Caco-2 (cell line): Measurements from ENCODE around the gene ZBTB43. TPM values are rescaled to one million over a fixed set of nuclear protein-coding genes. Genes with fewer than 3 reads are reported as not detected.
"Not testable (repeated sequence)": the region's sequence is repeated elsewhere in the genome, so short reads cannot be mapped to it uniquely, and the experiment has no call there.

Experiments
- BruUV-seq: library from RNA; stranded (reverse); fragments of 400-500 nt; replicated peaks from 2 replicates; lab custom pipeline; 2021; lab: Mats Ljungman, UMichigan
- CTCF ChIA-PET: fragments of 300-600 bp; sonication (Branson Sonifier 250); formaldehyde crosslinking; loops from one replicate; lab custom pipeline; 2022; ENCODE audit warnings: antibody characterized with exemption; lab: Charles Lee
- POLR2A ChIA-PET: fragments of 300-600 bp; sonication (Branson Sonifier 250); formaldehyde crosslinking; loops from one replicate; lab custom pipeline; 2022; ENCODE audit warnings: antibody characterized with exemption; lab: Charles Lee
- DNase-seq, 2 experiments: peaks; one replicate each; pipeline versions ENCODE4 v3.0.0 to v3.0.0-alpha.2; 2020 to 2022
- H3K27me3 ChIP-seq: replicated peaks from 2 replicates; pipeline ENCODE4 v1.6.0; 2011; ENCODE audit warnings: low read length; ENCODE audit not compliant: control insufficient read depth, insufficient read depth
- H3K36me3 ChIP-seq: 2 replicates; pipeline ENCODE4 v1.5.1; 2011; ENCODE audit warnings: low read length; ENCODE audit not compliant: control insufficient read depth, insufficient read depth
- H3K4me1 ChIP-seq: fragments of 250-450 bp; sonication (Bioruptor Pico); 2 replicates; pipeline ENCODE4 v1.5.1; 2020; ENCODE audit warnings: mild to moderate bottlenecking
- H3K4me3 ChIP-seq: 2 replicates; pipeline ENCODE4 v1.5.1; 2011; ENCODE audit warnings: low read depth, mild to moderate bottlenecking, control low read depth, low read length
- H3K9me3 ChIP-seq: fragments of 250-450 bp; sonication (Bioruptor Pico); 2 replicates; pipeline ENCODE4 v1.5.1; 2020; ENCODE audit warnings: mild to moderate bottlenecking, moderate library complexity
- H3K27ac Mint-ChIP-seq: one replicate; pipeline ENCODE4 v1.8.0; 2022; ENCODE audit warnings: mixed read lengths; ENCODE audit not compliant: unreplicated experiment
- H3K27me3 Mint-ChIP-seq: one replicate; pipeline ENCODE4 v1.8.0; 2022; ENCODE audit warnings: mixed read lengths; ENCODE audit not compliant: insufficient read depth, unreplicated experiment
- H3K36me3 Mint-ChIP-seq: one replicate; pipeline ENCODE4 v1.8.0; 2022; ENCODE audit warnings: mild to moderate bottlenecking, mixed read lengths; ENCODE audit not compliant: insufficient read depth, unreplicated experiment
- H3K4me1 Mint-ChIP-seq: one replicate; pipeline ENCODE4 v1.8.0; 2022; ENCODE audit warnings: low read depth, mixed read lengths; ENCODE audit not compliant: unreplicated experiment
- H3K4me3 Mint-ChIP-seq: one replicate; pipeline ENCODE4 v1.8.0; 2022; ENCODE audit warnings: mild to moderate bottlenecking, moderate library complexity, mixed read lengths; ENCODE audit not compliant: unreplicated experiment
- H3K9me3 Mint-ChIP-seq: one replicate; pipeline ENCODE4 v1.8.0; 2022; ENCODE audit warnings: mixed read lengths; ENCODE audit not compliant: unreplicated experiment
- intact Hi-C: fragments of 100-400 bp; cut with micrococcal nuclease; formaldehyde crosslinking; loops from one replicate; pipeline ENCODE4 v1.10.0; 2022; ENCODE audit not compliant: unreplicated experiment
- total RNA-seq: library from RNA; stranded (reverse); gene quantifications from 2 replicates; pipeline ENCODE4 v1.2.3, GENCODE V29; 2022
- TF ChIP-seq, protein P1 (sequence below), 2 experiments: fragments of 200-600 bp in 1 of 2; IDR thresholded peaks; 1 replicate in 1 of 2; 2 replicates in 1 of 2; pipeline versions ENCODE4 v1.5.1 to v1.8.0; 2011 to 2022; ENCODE audit warnings: antibody characterized with exemption in 1 of 2, control low read depth in 1 of 2, inconsistent platforms in 1 of 2, low read depth in 1 of 2, low read length in 1 of 2, mild to moderate bottlenecking in 1 of 2, moderate library complexity in 1 of 2; ENCODE audit not compliant: insufficient read depth in 1 of 2, severe bottlenecking in 1 of 2, unreplicated experiment in 1 of 2

ZBTB43 gene
- total RNA-seq, 1 experiment from 2014 or later = 18.5 TPM

DNA sequence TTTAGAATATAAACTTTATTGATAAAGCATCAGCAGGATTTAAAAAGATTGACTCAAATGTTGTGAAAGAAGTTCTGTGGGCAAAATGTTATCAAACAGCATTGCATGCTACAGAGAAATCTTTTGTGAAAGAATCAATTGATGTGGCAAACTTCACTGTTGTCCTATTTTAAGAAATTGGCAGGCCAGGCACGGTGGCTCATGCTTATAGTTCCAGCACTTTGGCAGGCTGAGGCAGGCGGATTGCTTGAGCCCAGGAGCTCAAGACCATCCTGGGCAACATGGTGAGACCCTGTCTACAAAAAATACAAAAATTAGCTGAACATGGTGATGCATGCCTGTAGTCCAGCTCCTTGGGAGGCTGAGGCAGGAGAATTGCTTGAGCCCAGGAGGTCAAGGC is 17.4 kb downstream of the ZBTB43 start:
- ChIA-PET POLR2A (interaction anchor here (0.6 kb wide), 1 partner anchor 92 kb away, joined by 6 read pairs; no protein-coding TSS in a partner anchor), CTCF (interaction anchor here (0.6 kb wide), 2 partner anchors 9 to 1481 kb away, joined by 3 to 6 read pairs; no protein-coding TSS in a partner anchor)
- TF ChIP-seq, protein P1, sequence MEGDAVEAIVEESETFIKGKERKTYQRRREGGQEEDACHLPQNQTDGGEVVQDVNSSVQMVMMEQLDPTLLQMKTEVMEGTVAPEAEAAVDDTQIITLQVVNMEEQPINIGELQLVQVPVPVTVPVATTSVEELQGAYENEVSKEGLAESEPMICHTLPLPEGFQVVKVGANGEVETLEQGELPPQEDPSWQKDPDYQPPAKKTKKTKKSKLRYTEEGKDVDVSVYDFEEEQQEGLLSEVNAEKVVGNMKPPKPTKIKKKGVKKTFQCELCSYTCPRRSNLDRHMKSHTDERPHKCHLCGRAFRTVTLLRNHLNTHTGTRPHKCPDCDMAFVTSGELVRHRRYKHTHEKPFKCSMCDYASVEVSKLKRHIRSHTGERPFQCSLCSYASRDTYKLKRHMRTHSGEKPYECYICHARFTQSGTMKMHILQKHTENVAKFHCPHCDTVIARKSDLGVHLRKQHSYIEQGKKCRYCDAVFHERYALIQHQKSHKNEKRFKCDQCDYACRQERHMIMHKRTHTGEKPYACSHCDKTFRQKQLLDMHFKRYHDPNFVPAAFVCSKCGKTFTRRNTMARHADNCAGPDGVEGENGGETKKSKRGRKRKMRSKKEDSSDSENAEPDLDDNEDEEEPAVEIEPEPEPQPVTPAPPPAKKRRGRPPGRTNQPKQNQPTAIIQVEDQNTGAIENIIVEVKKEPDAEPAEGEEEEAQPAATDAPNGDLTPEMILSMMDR (IDR thresholded peaks at IDR 0.05; ENCODE audit: insufficient read depth in 1 of 2, low read depth in 1 of 2, low read length in 1 of 2, severe bottlenecking in 1 of 2, unreplicated experiment in 1 of 2) = no peak
- Histone ChIP-seq H3K27me3 (no peaks in the 10 kb centered on the region), H3K4me3 (no peak overlapping the region), H3K4me1 (peaks cover 15% of the 10 kb centered on the region), H3K36me3 (peaks cover 2% of the 10 kb centered on the region), H3K9me3 (peaks cover 16% of the 10 kb centered on the region)
- no peak for DNase-seq
- Mint-ChIP-seq H3K4me3 (no peak overlapping the region), H3K27me3 (no peaks in the 10 kb centered on the region), H3K27ac (no peak overlapping the region), H3K36me3 (peaks cover 48% of the 10 kb centered on the region), H3K4me1 (peaks cover 29% of the 10 kb centered on the region), H3K9me3 (peaks cover 9% of the 10 kb centered on the region)
- intact Hi-C loops = no loop called here
- BruUV-seq = no TSS peak

DNA sequence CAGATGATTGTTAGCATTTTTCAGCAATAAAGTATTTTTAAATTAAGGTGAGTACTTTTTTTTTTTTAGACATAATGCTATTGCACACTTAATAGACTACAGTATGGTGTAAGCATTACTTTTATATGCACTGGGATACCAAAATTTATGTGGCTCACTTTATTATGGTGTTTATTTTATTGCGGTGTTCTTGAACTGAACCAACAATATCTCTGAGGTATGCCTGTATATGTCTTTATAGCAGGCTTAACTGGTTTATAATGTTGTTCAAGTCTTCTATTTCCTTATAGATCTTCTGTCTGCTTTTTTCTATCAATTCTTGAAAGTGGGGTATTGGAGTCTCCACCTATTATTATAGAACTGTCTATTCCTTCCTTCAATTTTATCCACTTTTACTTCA is 18.0 kb downstream of the ZBTB43 start:
- POLR2A ChIA-PET = no interaction called here
- peaks cover 2% of the 10 kb centered on the region for H3K36me3 ChIP-seq
- peak overlapping the region; percentile 42 for H3K27ac Mint-ChIP-seq

DNA sequence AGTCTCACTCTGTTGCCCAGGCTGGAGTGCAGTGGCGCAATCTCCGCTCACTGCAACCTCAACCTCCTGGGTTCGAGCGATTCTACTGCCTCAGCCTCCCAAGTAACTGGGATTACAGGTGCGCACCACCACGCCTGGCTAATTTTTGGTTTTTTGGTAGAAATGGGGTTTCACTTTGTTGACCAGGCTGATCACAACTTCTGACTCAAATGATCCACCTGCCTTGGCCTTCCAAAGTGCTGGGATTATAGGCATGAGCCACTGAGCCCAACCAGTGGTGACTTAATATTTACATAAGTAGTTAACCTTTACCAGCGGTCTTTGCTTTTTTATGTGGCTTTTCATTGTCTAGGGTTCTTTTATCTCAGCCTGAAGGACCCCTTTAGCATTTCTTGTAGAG is 19.2 kb downstream of the ZBTB43 start:
- H3K36me3 ChIP-seq, BruUV-seq, H3K27me3 ChIP-seq, H3K4me3 ChIP-seq, CTCF ChIA-PET, H3K4me3 Mint-ChIP-seq, H3K9me3 ChIP-seq, H3K27me3 Mint-ChIP-seq, H3K9me3 Mint-ChIP-seq: not testable (repeated sequence)
- DNase-seq = peak in 1 of 2 experiments; percentile 38
- intact Hi-C loops = loop anchor here (1.0 kb wide), 1 partner anchor 61 kb away; no protein-coding TSS in a partner anchor
- peaks cover 29% of the 10 kb centered on the region for H3K4me1 Mint-ChIP-seq
- H3K36me3 Mint-ChIP-seq = peaks cover 41% of the 10 kb centered on the region
- H3K4me1 ChIP-seq = peaks cover 15% of the 10 kb centered on the region
- peak overlapping the region; percentile 87 for H3K27ac Mint-ChIP-seq
- POLR2A ChIA-PET = interaction anchor here (0.6 kb wide), 1 partner anchor 15 kb away, joined by 3 read pairs; no protein-coding TSS in a partner anchor

More for the DNA sequence above, 18.0 kb downstream of the ZBTB43 start:
- BruUV-seq = no TSS peak
- peaks cover 9% of the 10 kb centered on the region for H3K9me3 Mint-ChIP-seq
- no peaks in the 10 kb centered on the region for H3K27me3 Mint-ChIP-seq
- H3K27me3 ChIP-seq = no peaks in the 10 kb centered on the region
- H3K4me1 Mint-ChIP-seq = peaks cover 29% of the 10 kb centered on the region
- peaks cover 15% of the 10 kb centered on the region for H3K4me1 ChIP-seq
- peaks cover 48% of the 10 kb centered on the region for H3K36me3 Mint-ChIP-seq
- CTCF ChIA-PET = no interaction called here
- intact Hi-C loops = no loop called here
- TF ChIP-seq, protein P1 (IDR thresholded peaks at IDR 0.05; ENCODE audit: insufficient read depth in 1 of 2, low read depth in 1 of 2, low read length in 1 of 2, severe bottlenecking in 1 of 2, unreplicated experiment in 1 of 2) = no peak
- no peak overlapping the region for H3K4me3 Mint-ChIP-seq
- DNase-seq = no peak
- H3K9me3 ChIP-seq = peaks cover 16% of the 10 kb centered on the region
- H3K4me3 ChIP-seq = no peak overlapping the region
